HEK293T (cell line): ENCODE measurements around the gene NECTIN1.

Experiments used
- ARNT ChIP-seq: fragments of 450-650 bp; IDR thresholded peaks from 2 replicates; pipeline ENCODE4 v1.6.1; 2017; ENCODE audit warnings: mild to moderate bottlenecking
- BHLHE40 ChIP-seq: fragments of 450-650 bp; IDR thresholded peaks from 2 replicates; pipeline ENCODE4 v1.6.1; 2016; ENCODE audit warnings: mild to moderate bottlenecking, moderate library complexity, borderline replicate concordance
- ELF4 ChIP-seq: fragments of 450-650 bp; IDR thresholded peaks from 2 replicates; pipeline ENCODE4 v1.6.1; 2017; ENCODE audit warnings: antibody characterized with exemption
- FOXK2 ChIP-seq: fragments of 450-650 bp; IDR thresholded peaks from 2 replicates; pipeline ENCODE4 v1.6.1; 2016; ENCODE audit warnings: mild to moderate bottlenecking
- HDGF ChIP-seq: fragments of 450-650 bp; IDR thresholded peaks from 2 replicates; pipeline ENCODE4 v1.6.1; 2017; ENCODE audit warnings: antibody characterized with exemption, borderline replicate concordance
- L3MBTL2 ChIP-seq: fragments of 450-650 bp; conservative IDR thresholded peaks from 2 replicates; pipeline ENCODE4 v1.6.1; 2016; ENCODE audit warnings: mild to moderate bottlenecking
- LEF1 ChIP-seq: fragments of 450-650 bp; IDR thresholded peaks from 2 replicates; pipeline ENCODE4 v1.6.1; 2017; ENCODE audit warnings: mild to moderate bottlenecking, borderline replicate concordance
- NFRKB ChIP-seq: fragments of 450-650 bp; IDR thresholded peaks from 2 replicates; pipeline ENCODE4 v1.6.1; 2016; ENCODE audit warnings: mild to moderate bottlenecking, moderate library complexity
- SP1 ChIP-seq: fragments of 450-650 bp; IDR thresholded peaks from 2 replicates; pipeline ENCODE4 v1.6.1; 2017
- TARDBP ChIP-seq: fragments of 450-650 bp; IDR thresholded peaks from 2 replicates; pipeline ENCODE4 v1.6.1; 2016
- ZNF384 ChIP-seq: fragments of 450-650 bp; IDR thresholded peaks from 2 replicates; pipeline ENCODE4 v1.6.1; 2016
- TF ChIP-seq, protein P1 (sequence below): fragments of 450-650 bp; IDR thresholded peaks from 2 replicates; pipeline ENCODE4 v1.6.1; 2016

DNA sequence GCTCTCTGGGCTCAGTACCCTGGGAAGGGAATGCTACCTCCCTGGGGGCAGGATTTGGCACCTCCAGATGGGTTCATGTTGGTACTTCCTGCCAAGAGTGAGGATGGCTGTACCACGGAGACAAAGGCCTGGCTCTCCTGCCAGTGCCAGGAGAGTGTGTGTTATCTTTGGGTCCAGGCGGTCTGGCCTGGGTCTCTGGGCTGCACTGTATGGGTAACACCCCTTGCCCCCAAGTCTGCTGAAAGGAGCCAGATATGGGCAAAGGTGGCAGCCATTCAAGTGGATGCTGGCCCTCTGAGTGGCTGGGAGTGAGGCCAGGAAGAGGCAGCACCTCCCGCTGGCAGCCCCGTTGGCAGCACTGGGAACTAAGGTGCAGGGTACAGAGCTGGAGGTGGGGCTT is 91.5 kb downstream of the NECTIN1 start:
- TF ChIP-seq HDGF = no peak
- TF ChIP-seq L3MBTL2 = no peak
- no peak for TF ChIP-seq ELF4
- no peak for TF ChIP-seq NFRKB
- no peak for TF ChIP-seq BHLHE40
- TF ChIP-seq, protein P1, sequence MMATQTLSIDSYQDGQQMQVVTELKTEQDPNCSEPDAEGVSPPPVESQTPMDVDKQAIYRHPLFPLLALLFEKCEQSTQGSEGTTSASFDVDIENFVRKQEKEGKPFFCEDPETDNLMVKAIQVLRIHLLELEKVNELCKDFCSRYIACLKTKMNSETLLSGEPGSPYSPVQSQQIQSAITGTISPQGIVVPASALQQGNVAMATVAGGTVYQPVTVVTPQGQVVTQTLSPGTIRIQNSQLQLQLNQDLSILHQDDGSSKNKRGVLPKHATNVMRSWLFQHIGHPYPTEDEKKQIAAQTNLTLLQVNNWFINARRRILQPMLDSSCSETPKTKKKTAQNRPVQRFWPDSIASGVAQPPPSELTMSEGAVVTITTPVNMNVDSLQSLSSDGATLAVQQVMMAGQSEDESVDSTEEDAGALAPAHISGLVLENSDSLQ = no peak
- no peak for TF ChIP-seq TARDBP
- TF ChIP-seq FOXK2 = no peak
- TF ChIP-seq SP1 = no peak
- TF ChIP-seq ARNT = no peak
- no peak for TF ChIP-seq LEF1
- TF ChIP-seq ZNF384 = no peak
